ENCODE results near the gene PSMD10. TPM values are rescaled to one million over a fixed set of nuclear protein-coding genes. Genes with fewer than 3 reads are reported as not detected.

Gene PSMD10
- total and polyA plus RNA-seq, 2 of the 8 experiments (the other 6 are each of a cell fraction or from before 2014, with no cell fraction given), result 49.9 to 79.9 TPM

- H3K9ac ChIP-seq (replicated peaks in 1 of 4; ENCODE audit: extremely low read depth in 1 of 4, low read depth in 3 of 4, low read length in 3 of 4), result no peak overlapping the region
- H2BK12ac ChIP-seq (ENCODE audit: low read depth, low read length), result no peak overlapping the region
- ChIA-PET CTCF (ENCODE audit: partially characterized antibody) (interaction anchor here (0.6 to 1.0 kb wide), 3 partner anchors 9 to 735 kb away, joined by 3 to 5 read pairs (median 4); no protein-coding TSS in a partner anchor), POLR2A (ENCODE audit: partially characterized antibody) (no interaction called here)
- no peak overlapping the region for H4K5ac ChIP-seq (ENCODE audit: insufficient read length, low read depth, low read length)
- H3K18ac ChIP-seq (ENCODE audit: extremely low read depth, low read length), result no peak overlapping the region
- no peaks in the 10 kb centered on the region for H3K79me2 ChIP-seq (ENCODE audit: control insufficient read depth in 1 of 2, insufficient read depth in 2 of 2, low read length in 2 of 2)
- H3K27me3 ChIP-seq (replicated peaks in 1 of 4; ENCODE audit: control insufficient read depth in 3 of 4, extremely low read depth in 1 of 4, insufficient read depth in 3 of 4, low read length in 3 of 4), result no peaks in the 10 kb centered on the region
- no peak overlapping the region for H2AFZ ChIP-seq (ENCODE audit: low read length)
- no peak overlapping the region for H3K14ac ChIP-seq (ENCODE audit: insufficient read length)
- no peak overlapping the region for H2BK5ac ChIP-seq (ENCODE audit: low read depth, low read length)
- no peaks in the 10 kb centered on the region for H3K79me1 ChIP-seq (ENCODE audit: low read depth, low read length)
- no peak overlapping the region for H3K4me2 ChIP-seq (ENCODE audit: insufficient read depth in 1 of 2, low read depth in 2 of 2, low read length in 2 of 2)
- DNase-seq (ENCODE audit: low read depth in 1 of 2, low spot score in 2 of 2), result no peak
- no peak overlapping the region for H2BK120ac ChIP-seq (replicated peaks; ENCODE audit: low read depth, low read length)
- 83% methylated on average over 2 of the region's 2 CpGs; no CpG with 5 or more reads in 1 of the 2 experiments for WGBS, 2 experiments (ENCODE audit: extremely low coverage in 1 of 2, insufficient coverage in 1 of 2, insufficient read length in 1 of 2, insufficient replicate concordance in 2 of 2, low coverage in 1 of 2, low lambda C conversion rate in 2 of 2, missing lambda C conversion rate in 1 of 2)
- no peak overlapping the region for H2BK20ac ChIP-seq (ENCODE audit: low read length)
- no peak overlapping the region for H2AK5ac ChIP-seq (ENCODE audit: low read depth, low read length)
- H3K27ac ChIP-seq (ENCODE audit: low read depth, low read length), result no peak overlapping the region
- H3K56ac ChIP-seq (replicated peaks; ENCODE audit: insufficient read length, low read depth, low read length), result no peak overlapping the region
- H3K4ac ChIP-seq (replicated peaks; ENCODE audit: insufficient read length, low read depth, low read length), result no peak overlapping the region
- H3K4me1 ChIP-seq (replicated peaks in 1 of 4; ENCODE audit: control insufficient read depth in 3 of 4, insufficient read depth in 4 of 4, low read length in 3 of 4), result peaks cover 0 to 3% (median 0%) of the 10 kb centered on the region in 4 experiments; a peak in 1 of 7 replicates
- FAIRE-seq, result no peak
- no peak overlapping the region for H2BK15ac ChIP-seq (ENCODE audit: low read length)
- no peaks in the 10 kb centered on the region for H3K9me3 ChIP-seq (ENCODE audit: insufficient read depth in 2 of 2, low read depth in 1 of 2, low read length in 1 of 2)
- H4K20me1 ChIP-seq (replicated peaks in 1 of 2; ENCODE audit: control insufficient read depth in 1 of 2, insufficient read depth in 2 of 2, low read length in 2 of 2), result no peaks in the 10 kb centered on the region
- no peak overlapping the region for H3K23ac ChIP-seq (ENCODE audit: insufficient read length)
- H3K36me3 ChIP-seq (ENCODE audit: control insufficient read depth in 2 of 4, insufficient read depth in 4 of 4, low read length in 3 of 4), result no peaks in the 10 kb centered on the region
- no peak overlapping the region for H4K91ac ChIP-seq (replicated peaks; ENCODE audit: insufficient read length, low read length)
- no peak overlapping the region for H4K8ac ChIP-seq (ENCODE audit: extremely low read depth, insufficient read depth, low read length)
- H3K4me3 ChIP-seq (ENCODE audit: extremely low read depth in 1 of 4, insufficient read depth in 2 of 4, low read depth in 3 of 4, low read length in 4 of 4), result no peak overlapping the region
- no peaks in the 10 kb centered on the region for H3K23me2 ChIP-seq (ENCODE audit: low read depth, low read length)
- TF ChIP-seq NANOG (IDR thresholded peaks at IDR 0.05; ENCODE audit: insufficient read depth, low read depth, low read length, poor library complexity, severe bottlenecking) (no peak), FOSL1 (IDR thresholded peaks at IDR 0.05; ENCODE audit: insufficient read depth, low read depth, low read length) (no peak), SIN3A (conservative IDR thresholded peaks at IDR 0.05 in 1 of 2, IDR thresholded peaks at IDR 0.05 in 1 of 2; ENCODE audit: low read depth in 1 of 2, low read length in 2 of 2) (no peak), ASH2L (IDR thresholded peaks at IDR 0.05; ENCODE audit: low read length) (no peak), SP4 (IDR thresholded peaks at IDR 0.05; ENCODE audit: low read length) (no peak), CEBPB (IDR thresholded peaks at IDR 0.05; ENCODE audit: low read depth, low read length) (no peak), TCF12 (IDR thresholded peaks at IDR 0.05; ENCODE audit: low read depth, low read length) (no peak), GTF2F1 (IDR thresholded peaks at IDR 0.05; ENCODE audit: borderline replicate concordance, low read depth, low read length) (no peak), HDAC6 (IDR thresholded peaks at IDR 0.05; ENCODE audit: low read depth, low read length) (no peak), EZH2 (IDR thresholded peaks at IDR 0.05; ENCODE audit: low read depth, low read length, severe bottlenecking) (no peak), RAD21 (IDR thresholded peaks at IDR 0.05 in 1 of 2, conservative IDR thresholded peaks at IDR 0.05 in 1 of 2; ENCODE audit: low read depth in 2 of 2, low read length in 2 of 2) (no peak), RXRA (IDR thresholded peaks at IDR 0.05; ENCODE audit: insufficient read depth, low read depth, low read length) (no peak), BRCA1 (IDR thresholded peaks at IDR 0.05; ENCODE audit: low read depth, low read length) (no peak)
- TF ChIP-seq, protein P1, sequence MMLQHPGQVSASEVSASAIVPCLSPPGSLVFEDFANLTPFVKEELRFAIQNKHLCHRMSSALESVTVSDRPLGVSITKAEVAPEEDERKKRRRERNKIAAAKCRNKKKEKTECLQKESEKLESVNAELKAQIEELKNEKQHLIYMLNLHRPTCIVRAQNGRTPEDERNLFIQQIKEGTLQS (IDR thresholded peaks at IDR 0.05; ENCODE audit: insufficient read depth, low read depth, low read length), result no peak
These were observed 40.1 kb upstream of the PSMD10 start for GRCh38 chrX:108131471-108131870.
